ENCODE data around the gene COLEC12.

DNA sequence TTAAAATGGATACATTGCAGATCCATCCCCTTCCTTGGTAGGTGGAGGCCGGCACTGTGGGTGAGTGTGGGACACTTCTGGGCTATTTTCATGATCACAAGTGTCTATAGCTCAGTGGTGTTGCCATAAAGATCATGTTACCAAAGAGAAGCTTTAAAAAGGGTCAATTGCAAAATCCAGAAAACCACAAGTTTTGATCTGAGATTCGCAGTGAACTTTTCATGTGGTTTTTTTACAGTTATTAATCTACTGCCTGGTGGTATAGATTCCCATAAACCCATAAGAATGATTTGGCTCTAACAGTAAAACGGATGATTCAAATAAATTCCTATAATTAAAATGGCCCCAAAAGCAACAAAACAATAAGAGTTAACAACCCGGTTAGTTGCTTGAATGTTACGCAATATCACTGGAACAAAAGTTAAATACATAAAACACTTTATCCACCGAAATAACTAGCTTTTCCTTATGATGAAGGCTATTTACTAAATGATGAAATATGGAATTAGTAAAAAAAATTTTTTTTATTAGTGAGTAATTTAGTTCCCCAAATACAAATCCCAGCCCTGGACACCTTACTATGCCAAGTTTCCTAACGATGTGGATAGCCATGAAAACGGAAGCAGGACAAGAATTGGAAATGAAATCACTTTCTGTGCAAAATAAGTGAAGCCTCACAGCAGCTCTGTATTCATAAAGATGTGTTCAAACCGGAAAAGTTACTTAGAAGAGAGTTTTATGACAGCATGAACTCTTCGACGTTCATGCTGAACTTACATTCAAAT, 137.0 kb downstream of the COLEC12 start:
- TF ChIP-seq CTCF (IDR thresholded peaks at IDR 0.05) (no peak), POLR2A (IDR thresholded peaks at IDR 0.05) (no peak)
